CD4-positive, alpha-beta T cell (primary cell): Measurements from ENCODE around the gene KIAA0586. TPM values are rescaled to one million over a fixed set of nuclear protein-coding genes. Genes with fewer than 3 reads are reported as not detected.

Experiments used
- ATAC-seq: fragments of 200-7000 bp; cut with Tn5 transposase; one replicate; pipeline ENCODE4 v1.10.0; 2022; ENCODE audit warnings: mild to moderate bottlenecking; ENCODE audit not compliant: poor library complexity
- CTCF ChIA-PET: fragments of 350-600 bp; sonication (Branson Sonifier 250); formaldehyde crosslinking; loops from one replicate; lab custom pipeline; 2021; ENCODE audit warnings: antibody characterized with exemption, inconsistent platforms; lab: Charles Lee
- POLR2A ChIA-PET: fragments of 350-600 bp; sonication (Branson Sonifier 250); formaldehyde crosslinking; loops from one replicate; lab custom pipeline; 2021; ENCODE audit warnings: antibody characterized with exemption, inconsistent platforms; lab: Charles Lee
- DNase-seq, 14 experiments: peaks; one replicate each; pipeline ENCODE4 v3.0.0-alpha.2; 2013 to 2020; ENCODE audit warnings: mixed read lengths in 2 of 14
- H3K27ac ChIP-seq, 2 donors: one replicate each; pipeline versions ENCODE4 v1.5.1 to v1.7.0; 2013; ENCODE audit warnings: low read length in 2 of 2, low read depth in 1 of 2, mild to moderate bottlenecking in 1 of 2
- H3K27me3 ChIP-seq, 2 experiments: 1 replicate in 1 of 2; 2 replicates in 1 of 2; pipeline versions ENCODE4 v1.6.1 to v1.7.0; 2013; ENCODE audit warnings: low read length in 2 of 2, control low read depth in 1 of 2, mild to moderate bottlenecking in 1 of 2, moderate library complexity in 1 of 2; ENCODE audit not compliant: insufficient read depth in 2 of 2, control insufficient read depth in 1 of 2
- H3K36me3 ChIP-seq: one replicate; pipeline ENCODE4 v1.6.1; 2013; ENCODE audit warnings: low read length, control low read depth; ENCODE audit not compliant: insufficient read depth
- H3K4me1 ChIP-seq: one replicate; pipeline ENCODE4 v1.6.1; 2013; ENCODE audit warnings: low read length, control low read depth; ENCODE audit not compliant: insufficient read depth
- H3K4me3 ChIP-seq: one replicate; pipeline ENCODE4 v1.5.1; 2013; ENCODE audit warnings: mild to moderate bottlenecking, low read length, moderate library complexity
- H3K9me3 ChIP-seq, 2 experiments: 1 replicate in 1 of 2; 2 replicates in 1 of 2; pipeline versions ENCODE4 v1.6.1 to v1.7.0; 2013; ENCODE audit warnings: low read length in 2 of 2, mild to moderate bottlenecking in 2 of 2, control low read depth in 1 of 2, moderate library complexity in 1 of 2; ENCODE audit not compliant: control insufficient read depth in 1 of 2, insufficient read depth in 1 of 2
- H3K27ac Mint-ChIP-seq: one replicate; pipeline ENCODE4 v1.8.0; 2020; ENCODE audit warnings: mixed read lengths
- H3K27me3 Mint-ChIP-seq: one replicate; pipeline ENCODE4 v1.8.0; 2021; ENCODE audit warnings: mixed read lengths
- H3K36me3 Mint-ChIP-seq: one replicate; pipeline ENCODE4 v1.8.0; 2021; ENCODE audit warnings: low read depth, mixed read lengths
- H3K4me1 Mint-ChIP-seq: one replicate; pipeline ENCODE4 v1.8.0; 2021; ENCODE audit warnings: low read depth, mixed read lengths
- H3K4me3 Mint-ChIP-seq: one replicate; pipeline ENCODE4 v1.8.0; 2020; ENCODE audit warnings: mild to moderate bottlenecking, mixed read lengths
- H3K9me3 Mint-ChIP-seq: one replicate; pipeline ENCODE4 v1.8.0; 2020; ENCODE audit warnings: mixed read lengths
- CTCF ChIP-seq: fragments of 200-600 bp; IDR thresholded peaks from one replicate; pipeline ENCODE4 v1.8.0; 2022; ENCODE audit warnings: antibody characterized with exemption, mild to moderate bottlenecking
- intact Hi-C, 2 experiments: fragments of 100-400 bp; cut with DNase I in 1 of 2; cut with micrococcal nuclease in 1 of 2; formaldehyde crosslinking; loops; one replicate each; pipeline versions ENCODE4 v1.15.1 to v1.9.0; 2023 to 2025; cut with DNase I, micrococcal nuclease
- total RNA-seq, 174 experiments: library from RNA in 2 of 174; stranded (reverse) in 2 of 174; gene quantifications; one replicate each; pipeline ENCODE4 v1.2.3 and lab custom pipeline; 2021 to 2026

Gene KIAA0586
- total RNA-seq, 2 experiments from 2014 or later, result 16.5 to 18.2 TPM

DNA sequence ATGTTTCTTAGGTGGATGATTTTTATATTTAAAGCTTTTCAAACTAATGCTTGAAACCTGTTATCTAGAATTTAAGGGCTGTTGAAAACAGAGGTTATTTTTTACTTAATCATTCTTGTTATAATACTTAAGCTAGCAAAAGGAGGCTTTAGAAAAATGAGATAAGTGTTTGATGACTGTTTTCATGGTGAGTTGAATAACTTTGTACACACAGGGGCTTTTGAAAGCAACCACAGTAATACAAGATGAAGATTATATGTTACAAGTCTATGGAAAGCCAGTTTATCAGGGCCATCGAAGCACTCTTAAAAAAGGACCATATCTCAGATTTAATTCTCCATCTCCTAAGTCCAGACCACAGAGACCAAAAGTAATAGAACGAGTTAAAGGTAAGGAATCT is 33.3 kb downstream of the KIAA0586 start:
- Mint-ChIP-seq H3K36me3 (peaks cover 85% of the 10 kb centered on the region), H3K4me3 (no peak overlapping the region), H3K4me1 (no peaks in the 10 kb centered on the region), H3K9me3 (no peaks in the 10 kb centered on the region), H3K27me3 (no peaks in the 10 kb centered on the region), H3K27ac (no peak overlapping the region)
- DNase-seq, result no peak
- ChIA-PET POLR2A (no interaction called here), CTCF (no interaction called here)
- no peak overlapping the region for H3K4me3 ChIP-seq
- no peak overlapping the region for H3K27ac ChIP-seq
- H3K27me3 ChIP-seq, result no peaks in the 10 kb centered on the region
- H3K36me3 ChIP-seq, result peaks cover 66% of the 10 kb centered on the region
- intact Hi-C loops, result no loop called here
- TF ChIP-seq CTCF, result no peak
- H3K4me1 ChIP-seq, result no peaks in the 10 kb centered on the region
- H3K9me3 ChIP-seq, result no peaks in the 10 kb centered on the region
- ATAC-seq, result no peak

DNA sequence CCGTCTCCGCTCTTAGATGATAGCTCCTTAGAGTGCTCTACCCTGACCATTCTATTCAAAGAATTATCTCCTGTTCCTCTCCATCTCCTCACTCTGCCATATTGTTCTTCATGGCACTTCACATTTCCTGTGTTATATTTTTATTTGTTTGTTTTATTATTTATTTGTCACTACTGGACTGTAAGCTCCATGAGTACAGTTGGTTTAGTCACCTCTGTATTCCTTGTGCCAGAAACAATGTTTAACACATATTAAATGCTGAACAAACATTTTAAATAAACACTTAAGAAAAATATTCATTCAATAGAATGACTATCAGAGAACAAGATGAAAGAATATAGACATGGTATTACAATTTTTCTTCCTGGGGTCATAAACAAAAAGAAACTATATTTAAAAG is 35.6 kb downstream of the KIAA0586 start:
- Mint-ChIP-seq H3K9me3 (no peaks in the 10 kb centered on the region), H3K4me1 (no peaks in the 10 kb centered on the region), H3K4me3 (no peak overlapping the region), H3K27ac (no peak overlapping the region), H3K36me3 (peaks cover 85% of the 10 kb centered on the region), H3K27me3 (no peaks in the 10 kb centered on the region)
- peaks cover 67% of the 10 kb centered on the region for H3K36me3 ChIP-seq
- POLR2A ChIA-PET, result no interaction called here
- no peak overlapping the region for H3K27ac ChIP-seq
- ATAC-seq (no peak), DNase-seq (no peak)
- TF ChIP-seq CTCF, result no peak
- H3K27me3 ChIP-seq, result no peaks in the 10 kb centered on the region
- no peaks in the 10 kb centered on the region for H3K4me1 ChIP-seq
- CTCF ChIA-PET, result no interaction called here
- H3K4me3 ChIP-seq, result no peak overlapping the region
- intact Hi-C loops, result no loop called here
- H3K9me3 ChIP-seq, result no peaks in the 10 kb centered on the region

DNA sequence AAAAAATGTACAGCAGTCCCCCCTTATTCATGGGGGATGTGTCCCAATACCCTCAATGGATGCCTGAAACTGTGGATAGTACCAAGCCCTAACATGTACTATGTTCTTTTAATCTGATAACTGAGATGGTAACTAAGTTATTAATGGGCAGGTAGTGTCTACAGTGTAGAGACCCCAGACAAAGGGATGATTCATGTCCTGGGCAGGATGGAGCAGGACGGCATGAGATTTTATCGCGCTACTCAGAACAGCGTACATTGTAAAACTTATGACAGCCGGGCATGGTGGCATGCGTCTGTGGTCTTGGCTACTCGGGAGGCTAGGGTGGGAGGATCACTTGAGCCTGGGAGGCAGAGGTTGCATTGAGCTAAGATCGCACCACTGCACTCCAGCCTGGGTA is 37.1 kb downstream of the KIAA0586 start:
- Histone ChIP-seq H3K36me3 (peaks cover 71% of the 10 kb centered on the region), H3K9me3 (no peaks in the 10 kb centered on the region), H3K27me3 (no peaks in the 10 kb centered on the region), H3K4me1 (no peaks in the 10 kb centered on the region), H3K4me3 (no peak overlapping the region), H3K27ac (no peak overlapping the region)
- no peak for TF ChIP-seq CTCF
- DNase-seq (no peak), ATAC-seq (no peak)
- Mint-ChIP-seq H3K9me3 (no peaks in the 10 kb centered on the region), H3K4me3 (no peak overlapping the region), H3K4me1 (no peaks in the 10 kb centered on the region), H3K27me3 (no peaks in the 10 kb centered on the region), H3K27ac (no peak overlapping the region), H3K36me3 (peaks cover 90% of the 10 kb centered on the region)
- intact Hi-C loops, result no loop called here
- POLR2A ChIA-PET, result no interaction called here
- CTCF ChIA-PET, result no interaction called here
